COLO668 (cell line): ENCODE measurements around the gene ACKR4.
"Not testable (repeated sequence)": the region's sequence is repeated elsewhere in the genome, so short reads cannot be mapped to it uniquely, and the experiment has no call there.

ENCODE experiments used
- DNase-seq: peaks from one replicate; lab custom pipeline; 2025; ENCODE audit not compliant: unreplicated experiment; lab: John Stamatoyannopoulos, UW

Gene ACKR4

GRCh38 chr3:132596816-132597433 is at the start of gene ACKR4:
ACKR4 (plus strand) TSS chr3:132597270; CDS start chr3:132600398, 3,128 bp downstream.
- no peak for DNase-seq

GRCh38 chr3:132549169-132549568 is 47.9 kb upstream of the ACKR4 start:
- no peak for DNase-seq

DNA sequence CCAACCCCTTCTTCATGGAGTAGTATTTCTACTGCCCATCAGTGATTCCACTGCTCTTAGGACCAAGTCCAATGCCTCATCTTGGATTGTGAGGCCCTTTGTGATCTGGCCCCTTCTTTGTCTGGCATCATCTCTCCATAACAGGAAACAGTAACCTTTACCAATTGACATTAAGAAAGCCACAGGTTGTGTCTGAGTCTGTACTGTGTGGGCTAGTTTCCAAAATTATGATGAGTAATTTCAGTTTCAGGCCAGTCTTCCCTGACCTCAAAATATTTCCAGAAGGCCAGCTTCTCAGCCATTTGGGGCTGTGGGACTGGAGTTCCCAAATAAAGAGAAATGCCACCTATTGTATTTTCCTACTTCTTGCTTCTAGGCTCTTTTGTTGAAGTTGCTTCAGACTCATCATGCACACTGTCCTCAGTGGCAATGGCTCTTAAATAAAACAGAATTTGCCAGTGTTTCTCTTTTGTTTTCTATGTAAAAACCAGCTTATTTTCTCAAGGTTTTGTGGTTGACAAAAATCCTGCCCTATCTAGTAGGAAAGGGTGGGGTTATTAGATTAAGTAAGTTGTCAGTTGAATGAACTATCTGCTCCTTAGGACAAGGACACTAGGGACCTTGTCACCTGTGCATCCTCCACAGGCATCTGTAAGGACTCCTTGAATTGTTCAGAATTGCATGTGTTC is 47.0 kb upstream of the ACKR4 start:
- no peak for DNase-seq

GRCh38 chr3:132550579-132551305 is 46.3 kb upstream of the ACKR4 start:
- no peak for DNase-seq

GRCh38 chr3:132553826-132554225 is 43.2 kb upstream of the ACKR4 start:
- DNase-seq: no peak

- peak; percentile 31 for DNase-seq
Observed at GRCh38 chr3:132554437-132554836, 42.6 kb upstream of the ACKR4 start.

DNA sequence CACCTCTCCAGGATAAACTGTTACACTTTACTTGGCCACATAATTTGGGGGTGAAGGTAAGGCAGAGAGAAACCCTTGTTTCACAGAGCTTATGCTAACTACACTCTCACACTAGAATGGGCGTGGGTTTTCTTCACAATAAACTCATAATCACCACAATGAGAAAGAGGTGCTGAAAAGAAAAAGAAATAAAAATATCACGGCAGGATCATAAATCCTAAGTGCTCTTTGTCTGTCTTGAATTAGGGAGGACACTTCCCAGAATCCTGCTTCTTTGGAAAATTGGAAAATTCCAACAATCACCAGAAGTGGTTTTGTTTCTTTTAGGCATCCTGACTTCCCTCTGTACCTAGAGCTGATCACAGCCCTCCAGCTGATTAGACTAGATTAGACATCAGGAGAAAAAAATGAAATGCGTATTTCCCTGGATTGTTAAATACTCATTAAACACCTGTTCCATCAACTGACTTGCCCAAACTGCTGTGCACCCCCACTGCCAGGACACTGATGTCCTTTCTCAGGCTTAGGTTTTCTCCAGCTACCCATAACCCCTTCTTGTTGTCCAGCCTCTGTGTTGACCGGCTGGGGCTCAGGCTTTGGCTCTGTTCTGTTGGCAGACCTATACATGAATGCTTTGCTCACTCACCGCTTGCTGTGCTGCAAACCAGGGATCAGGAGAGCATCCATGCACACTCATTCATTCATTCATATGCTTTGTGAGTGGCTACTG is 41.6 kb upstream of the ACKR4 start:
- no peak for DNase-seq

- not testable (repeated sequence) for DNase-seq
Observed at GRCh38 chr3:132556036-132556386, 41.1 kb upstream of the ACKR4 start.

DNA sequence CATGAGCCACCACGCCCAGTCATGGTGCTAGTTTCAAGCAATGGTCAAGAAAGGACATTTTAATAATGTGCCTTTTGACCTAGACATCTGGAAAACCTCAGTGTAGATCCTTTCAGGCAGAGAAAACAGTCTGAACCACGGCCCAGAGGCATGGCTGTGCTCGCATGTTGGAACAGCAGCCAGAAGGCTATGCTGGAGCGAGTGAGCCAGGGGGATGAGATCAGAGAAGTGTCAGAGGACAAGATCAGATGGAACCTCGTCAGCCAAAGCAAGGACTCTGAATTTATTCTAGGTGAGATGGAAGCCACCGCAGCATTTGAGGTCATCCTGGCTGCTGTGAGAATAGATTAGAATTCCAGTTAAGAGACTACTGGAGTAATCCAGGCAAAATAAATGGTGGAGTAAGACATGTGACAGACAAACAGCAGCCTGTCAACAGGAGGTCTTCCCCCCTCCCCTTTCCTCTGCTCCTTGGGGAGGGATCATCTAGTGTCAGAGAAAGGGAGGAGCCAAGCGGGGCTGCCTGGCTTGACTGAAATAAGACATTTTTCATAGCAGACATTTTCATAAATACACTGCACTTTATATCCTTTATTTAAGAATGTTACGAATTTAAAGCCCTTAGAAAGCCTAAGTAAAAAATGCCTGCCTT is 40.4 kb upstream of the ACKR4 start:
- DNase-seq: no peak

DNA sequence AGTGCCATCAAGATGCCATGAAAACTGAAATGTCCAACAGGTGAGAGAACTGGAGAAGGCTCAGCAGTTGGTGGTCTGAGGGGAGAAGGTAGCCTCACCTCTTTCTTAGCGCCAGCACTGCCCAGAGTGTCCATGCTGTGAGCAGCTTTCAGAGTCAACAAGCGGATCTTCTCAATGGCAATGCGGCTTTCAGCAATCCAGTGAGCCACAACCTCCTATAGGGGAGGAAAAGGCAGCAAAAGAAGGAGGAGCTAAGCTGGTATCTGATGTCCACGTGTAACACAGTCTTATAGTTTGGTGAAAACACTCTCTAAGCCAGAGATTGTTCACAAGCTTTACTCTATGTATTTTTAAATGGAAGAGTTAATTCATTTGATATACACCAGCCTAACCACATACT is 36.1 kb upstream of the ACKR4 start:
- DNase-seq: no peak

DNA sequence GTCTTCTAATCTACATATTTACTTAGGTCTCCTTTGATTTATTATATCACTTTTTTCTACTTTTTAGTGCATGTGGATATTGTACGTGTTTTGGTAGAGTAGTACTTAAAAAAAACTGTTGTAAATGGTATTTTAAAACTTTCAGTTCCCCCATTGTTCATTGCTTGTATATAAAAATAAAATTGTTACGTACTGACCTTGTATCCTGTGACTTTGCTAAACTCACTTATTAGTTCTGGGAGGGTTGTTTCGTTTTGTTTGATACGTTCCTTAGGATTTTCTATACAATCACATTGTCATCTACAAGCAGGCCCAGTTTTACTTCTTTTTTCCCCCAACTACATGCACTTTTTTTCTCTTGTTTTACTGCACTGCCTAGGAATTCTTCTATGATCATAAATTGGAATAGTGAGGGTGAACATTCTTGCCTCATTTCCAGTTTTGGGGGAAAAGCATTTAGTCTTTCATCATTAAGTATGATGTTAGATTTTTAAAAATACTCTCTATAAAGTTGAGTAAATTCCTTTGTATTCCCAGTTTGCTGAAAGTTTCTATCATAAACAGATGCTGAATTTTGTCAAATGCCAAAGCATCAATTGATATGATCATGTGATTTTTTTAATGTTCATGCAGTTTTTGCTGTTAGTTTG is 33.5 kb upstream of the ACKR4 start:
- no peak for DNase-seq

DNA sequence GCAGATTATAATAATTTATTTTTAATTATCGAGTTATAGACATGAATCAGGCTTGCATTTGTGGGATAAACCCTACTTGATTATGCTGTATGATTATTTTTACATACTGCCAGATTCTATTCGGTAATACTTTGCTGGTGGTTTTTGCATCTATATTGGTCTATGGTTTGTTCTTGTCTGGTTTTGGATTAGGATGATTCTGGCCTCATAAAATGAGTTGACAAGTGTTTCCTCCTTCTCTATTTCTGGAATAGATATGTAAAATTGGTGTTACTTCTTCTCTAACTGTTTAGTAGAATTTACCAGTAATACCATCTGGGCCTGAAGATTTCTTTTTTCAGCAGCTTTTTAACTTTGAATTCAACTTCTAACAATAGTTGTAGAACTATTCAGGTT is 33.0 kb upstream of the ACKR4 start:
- no peak for DNase-seq

DNA sequence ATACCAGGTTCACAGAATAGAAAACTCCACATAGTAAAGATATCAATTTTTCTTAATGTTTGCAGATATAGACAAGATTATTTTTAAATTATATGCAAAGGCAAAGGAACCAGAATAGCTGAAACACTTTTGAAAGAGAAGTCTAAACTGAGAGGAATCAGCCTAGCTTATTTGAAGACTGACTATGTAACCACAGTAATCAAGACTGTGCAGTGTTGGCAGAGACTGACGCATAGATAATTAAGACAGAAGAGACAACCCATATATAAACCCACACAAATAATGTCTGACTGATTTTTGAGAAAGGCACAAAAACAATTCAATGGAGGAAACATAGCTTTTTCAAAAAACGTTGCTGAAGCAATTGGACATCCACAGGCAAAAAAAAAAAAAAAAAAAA is 28.6 kb upstream of the ACKR4 start:
- DNase-seq: no peak

GRCh38 chr3:132569153-132569552 is 27.9 kb upstream of the ACKR4 start:
- DNase-seq: no peak

GRCh38 chr3:132569580-132569979 is 27.5 kb upstream of the ACKR4 start:
- no peak for DNase-seq

GRCh38 chr3:132570016-132570415 is 27.1 kb upstream of the ACKR4 start:
- DNase-seq: no peak

DNA sequence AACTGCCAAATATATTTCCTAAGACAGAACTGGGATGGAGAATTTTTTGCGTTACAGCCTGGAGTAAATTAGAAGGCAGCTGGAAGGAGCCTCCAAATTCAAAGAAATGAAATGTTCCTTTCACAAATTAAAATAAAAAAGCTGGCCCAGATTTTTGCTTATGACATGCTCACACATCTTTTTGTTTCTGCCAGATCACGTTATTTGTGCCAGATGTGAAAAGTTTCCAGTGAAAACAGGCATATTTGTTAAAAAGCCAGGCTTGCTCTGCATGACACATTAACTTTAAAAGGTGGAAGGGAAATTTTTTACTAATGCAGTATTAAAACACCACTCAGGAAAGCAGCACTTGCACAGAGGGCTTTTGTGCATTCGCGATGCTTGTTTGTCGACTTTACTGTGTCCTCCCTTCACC is 23.3 kb upstream of the ACKR4 start:
- no peak for DNase-seq

- no peak for DNase-seq
Observed at GRCh38 chr3:132587401-132587800, 9.7 kb upstream of the ACKR4 start.

GRCh38 chr3:132592216-132592615 is 4.9 kb upstream of the ACKR4 start:
- DNase-seq: no peak

DNA sequence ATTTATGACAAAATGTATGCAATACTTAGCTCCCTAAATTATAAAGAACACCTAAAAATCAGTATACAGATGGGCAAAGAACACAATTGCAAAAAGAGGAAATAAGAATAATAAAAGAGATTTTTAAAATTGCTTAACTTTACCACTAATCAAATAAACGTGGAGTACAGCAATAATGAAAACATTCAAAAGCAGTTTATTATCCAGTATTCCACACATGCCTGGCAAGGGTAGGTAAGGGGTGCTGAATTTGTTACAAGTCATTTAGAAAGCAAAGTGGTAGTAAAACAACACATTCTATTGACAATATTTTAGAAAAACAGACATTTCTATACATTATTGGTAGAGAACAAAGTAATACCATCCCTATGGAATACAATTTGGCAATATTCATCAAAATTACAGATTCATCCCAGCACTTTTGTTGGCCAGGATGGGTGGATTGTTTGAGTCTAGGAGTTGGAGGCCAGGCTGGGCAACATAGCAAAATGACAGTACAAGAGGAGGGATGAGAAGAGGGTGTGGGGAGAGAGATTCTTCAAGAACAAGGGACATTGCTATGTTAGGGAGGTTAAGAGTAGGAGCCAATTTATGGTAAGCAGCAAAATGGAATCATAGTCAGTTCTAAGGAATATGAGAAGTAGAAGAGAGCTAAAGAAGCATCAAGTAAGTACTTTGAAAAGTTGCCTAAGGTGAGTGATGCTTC is 3.7 kb upstream of the ACKR4 start:
- DNase-seq: no peak
